Neuronal stem cell (in vitro differentiated cells): ENCODE results near the gene PLCD3.

Experiments
- DNase-seq: peaks from one replicate; pipeline ENCODE4 v3.0.0-alpha.2; 2013; ENCODE audit warnings: low spot score
- H2AFZ ChIP-seq: one replicate; pipeline ENCODE4 v1.6.1; 2013; ENCODE audit warnings: mild to moderate bottlenecking, low read length, inconsistent platforms
- H2AK5ac ChIP-seq: 2 replicates; pipeline ENCODE4 v1.6.1; 2013; ENCODE audit warnings: low read depth, mild to moderate bottlenecking, inconsistent platforms, low read length, moderate library complexity, mixed read lengths
- H2BK120ac ChIP-seq: 2 replicates; pipeline ENCODE4 v1.6.1; 2013; ENCODE audit warnings: low read depth, mild to moderate bottlenecking, inconsistent platforms, low read length, moderate library complexity, mixed read lengths
- H2BK12ac ChIP-seq: one replicate; pipeline ENCODE4 v1.6.1; 2013; ENCODE audit warnings: low read length, inconsistent platforms
- H2BK15ac ChIP-seq: 2 replicates; pipeline ENCODE4 v1.6.1; 2013; ENCODE audit warnings: mild to moderate bottlenecking, low read length, inconsistent platforms, mixed read lengths
- H2BK5ac ChIP-seq: one replicate; pipeline ENCODE4 v1.6.1; 2013; ENCODE audit warnings: inconsistent platforms, mild to moderate bottlenecking, low read length, moderate library complexity
- H3K14ac ChIP-seq: one replicate; pipeline ENCODE4 v1.6.1; 2013; ENCODE audit warnings: low read length, inconsistent platforms
- H3K18ac ChIP-seq: 2 replicates; pipeline ENCODE4 v1.6.1; 2013; ENCODE audit warnings: low read length, inconsistent platforms
- H3K23ac ChIP-seq: 2 replicates; pipeline ENCODE4 v1.6.1; 2013; ENCODE audit warnings: low read depth, mild to moderate bottlenecking, mixed read lengths, low read length, inconsistent platforms; ENCODE audit not compliant: poor library complexity
- H3K27ac ChIP-seq: replicated peaks from 3 replicates; pipeline ENCODE4 v1.5.1; 2013; ENCODE audit warnings: low read length, inconsistent platforms
- H3K27me3 ChIP-seq, 3 experiments: 2 replicates each; pipeline ENCODE4 v1.6.1; 2013; ENCODE audit warnings: low read length in 3 of 3, mild to moderate bottlenecking in 2 of 3, inconsistent platforms in 1 of 3, low read depth in 1 of 3, mixed read lengths in 1 of 3, moderate library complexity in 1 of 3; ENCODE audit not compliant: control insufficient read depth in 3 of 3, insufficient read depth in 3 of 3
- H3K36me3 ChIP-seq, 2 donors: replicated peaks in 1 of 2; 2 replicates each; pipeline ENCODE4 v1.6.1; 2013; ENCODE audit warnings: low read length in 2 of 2; ENCODE audit not compliant: control insufficient read depth in 2 of 2, insufficient read depth in 2 of 2
- H3K4ac ChIP-seq: 2 replicates; pipeline ENCODE4 v1.6.1; 2013; ENCODE audit warnings: inconsistent platforms, mild to moderate bottlenecking, low read length, moderate library complexity
- H3K4me1 ChIP-seq, 2 donors: 1 replicate in 1 of 2; 2 replicates in 1 of 2; pipeline ENCODE4 v1.6.1; 2013; ENCODE audit warnings: low read length in 2 of 2, low read depth in 1 of 2; ENCODE audit not compliant: control insufficient read depth in 2 of 2, insufficient read depth in 1 of 2
- H3K4me2 ChIP-seq: one replicate; pipeline ENCODE4 v1.6.1; 2013; ENCODE audit warnings: mild to moderate bottlenecking, low read length, inconsistent platforms; ENCODE audit not compliant: insufficient read depth, poor library complexity, severe bottlenecking
- H3K4me3 ChIP-seq, 2 donors: 2 replicates each; pipeline ENCODE4 v1.5.1; 2013; ENCODE audit warnings: low read length in 2 of 2, mild to moderate bottlenecking in 2 of 2, inconsistent platforms in 1 of 2, moderate library complexity in 1 of 2
- H3K79me1 ChIP-seq: one replicate; pipeline ENCODE4 v1.6.1; 2013; ENCODE audit warnings: low read depth, mild to moderate bottlenecking, inconsistent platforms, low read length, moderate library complexity
- H3K9ac ChIP-seq: one replicate; pipeline ENCODE4 v1.6.1; 2013; ENCODE audit warnings: mild to moderate bottlenecking, low read depth, low read length, inconsistent platforms; ENCODE audit not compliant: poor library complexity
- H3K9me3 ChIP-seq, 2 donors: replicated peaks in 1 of 2; 2 replicates each; pipeline versions ENCODE3 to v1.6.1; 2013; ENCODE audit warnings: low read length in 2 of 2, mild to moderate bottlenecking in 2 of 2, inconsistent platforms in 1 of 2, low read depth in 1 of 2, mixed read lengths in 1 of 2, moderate library complexity in 1 of 2; ENCODE audit not compliant: control insufficient read depth in 2 of 2, insufficient read depth in 1 of 2
- H4K8ac ChIP-seq: one replicate; pipeline ENCODE4 v1.6.1; 2013; ENCODE audit warnings: low read depth, mild to moderate bottlenecking, inconsistent platforms, low read length, moderate library complexity
- H4K91ac ChIP-seq: one replicate; pipeline ENCODE4 v1.6.1; 2013; ENCODE audit warnings: low read length, low read depth, mild to moderate bottlenecking, inconsistent platforms; ENCODE audit not compliant: poor library complexity
- WGBS, 2 donors: extraction: QIAGEN DNeasy Blood & Tissue Kit; methylation state at CpG; one replicate each; pipeline ENCODE4 v1.1.7; 2013; ENCODE audit warnings: missing lambda C conversion rate in 2 of 2, mixed read lengths in 1 of 2; ENCODE audit not compliant: insufficient read length in 2 of 2, insufficient replicate concordance in 1 of 2; ENCODE audit errors: extremely low coverage in 2 of 2; 5-methylcytosine and 5-hydroxymethylcytosine counted together

The PLCD3 gene

GRCh38 chr17:45115871-45116270, 16.4 kb downstream of the PLCD3 start:
- Histone ChIP-seq H2AK5ac (peak overlapping the region; percentile 56), H4K8ac (no peak overlapping the region), H3K27me3 (no peaks in the 10 kb centered on the region), H2BK12ac (no peak overlapping the region), H3K14ac (no peak overlapping the region), H2BK5ac (no peak overlapping the region), H4K91ac (no peak overlapping the region), H3K23ac (no peak overlapping the region), H3K4me1 (peaks cover 0 to 10% of the 10 kb centered on the region in 2 donors), H3K9ac (no peak overlapping the region), H2AFZ (no peak overlapping the region), H3K27ac (no peak overlapping the region), H2BK15ac (no peak overlapping the region), H2BK120ac (no peak overlapping the region), H3K36me3 (no peaks in the 10 kb centered on the region), H3K4me2 (no peak overlapping the region), H3K4me3 (no peak overlapping the region), H3K9me3 (peaks cover 0 to 2% of the 10 kb centered on the region in 2 donors), H3K18ac (peak overlapping the region; percentile 8), H3K4ac (no peak overlapping the region), H3K79me1 (no peaks in the 10 kb centered on the region)
- no peak for DNase-seq
- WGBS, 2 donors = no CpG with 5 or more reads among the region's 11 CpGs

GRCh38 chr17:45115015-45115625, 17.2 kb downstream of the PLCD3 start:
- Histone ChIP-seq H3K9ac (no peak overlapping the region), H2BK12ac (peak overlapping the region; percentile 41), H3K27ac (no peak overlapping the region), H2AFZ (no peak overlapping the region), H2BK120ac (no peak overlapping the region), H3K79me1 (no peaks in the 10 kb centered on the region), H3K14ac (peak overlapping the region; percentile 92), H4K91ac (no peak overlapping the region), H4K8ac (no peak overlapping the region), H3K18ac (peak overlapping the region; percentile 76), H2BK5ac (no peak overlapping the region), H3K4ac (no peak overlapping the region), H3K23ac (peak overlapping the region; percentile 63), H3K9me3 (peaks cover 0 to 2% of the 10 kb centered on the region in 2 donors), H2BK15ac (no peak overlapping the region), H3K4me2 (no peak overlapping the region), H3K4me3 (no peak overlapping the region), H3K4me1 (peaks cover 0 to 10% of the 10 kb centered on the region in 2 donors), H3K36me3 (no peaks in the 10 kb centered on the region), H3K27me3 (no peaks in the 10 kb centered on the region), H2AK5ac (peak overlapping the region; percentile 1)
- DNase-seq = no peak
- no CpG with 5 or more reads among the region's 26 CpGs for WGBS, 2 donors

- Histone ChIP-seq H2BK15ac (no peak overlapping the region), H3K9ac (no peak overlapping the region), H4K91ac (no peak overlapping the region), H3K27me3 (no peaks in the 10 kb centered on the region), H3K14ac (peak overlapping the region; percentile 31), H3K36me3 (peaks cover 0 to under 1% of the 10 kb centered on the region in 2 donors), H2BK5ac (no peak overlapping the region), H3K23ac (peak overlapping the region; percentile 85), H3K4ac (no peak overlapping the region), H3K4me1 (peaks cover 0 to 10% of the 10 kb centered on the region in 2 donors), H2AFZ (no peak overlapping the region), H3K4me3 (no peak overlapping the region), H3K79me1 (no peaks in the 10 kb centered on the region), H2BK12ac (no peak overlapping the region), H3K9me3 (peaks cover 0 to 2% of the 10 kb centered on the region in 2 donors), H4K8ac (no peak overlapping the region), H3K27ac (no peak overlapping the region), H3K18ac (peak overlapping the region; percentile 38), H3K4me2 (no peak overlapping the region), H2BK120ac (no peak overlapping the region), H2AK5ac (peak overlapping the region; percentile 1)
- WGBS, 2 donors = no CpG with 5 or more reads among the region's 19 CpGs
- DNase-seq = no peak
Observed at GRCh38 chr17:45114117-45114932, 18.0 kb downstream of the PLCD3 start.

- Histone ChIP-seq H2BK12ac (peak overlapping the region; percentile 30), H3K9me3 (peaks cover 0 to 2% of the 10 kb centered on the region in 2 donors), H3K18ac (no peak overlapping the region), H3K36me3 (peaks cover 5 to 10% of the 10 kb centered on the region in 2 donors), H3K9ac (no peak overlapping the region), H3K4me2 (no peak overlapping the region), H2AFZ (no peak overlapping the region), H2BK15ac (no peak overlapping the region), H3K79me1 (peaks cover 2% of the 10 kb centered on the region), H4K8ac (no peak overlapping the region), H2AK5ac (peak overlapping the region; percentile 11), H4K91ac (no peak overlapping the region), H2BK5ac (no peak overlapping the region), H3K14ac (no peak overlapping the region), H3K4me3 (no peak overlapping the region), H3K4me1 (peaks cover under 1 to 10% of the 10 kb centered on the region in 2 donors), H3K27ac (no peak overlapping the region), H3K4ac (no peak overlapping the region), H2BK120ac (no peak overlapping the region), H3K23ac (no peak overlapping the region), H3K27me3 (no peaks in the 10 kb centered on the region)
- DNase-seq = no peak
- WGBS, 2 donors = no CpG with 5 or more reads among the region's 9 CpGs
Observed at GRCh38 chr17:45113424-45113754, 18.9 kb downstream of the PLCD3 start.
